Tibial nerve (tissue), 4 donors: Measurements from ENCODE around the gene MTCH1. TPM values are rescaled to one million over a fixed set of nuclear protein-coding genes. Genes with fewer than 3 reads are reported as not detected.

Experiments
- DNase-seq, 2 donors: peaks; one replicate each; pipeline ENCODE4 v3.0.0-alpha.2; 2019; ENCODE audit warnings: low spot score in 2 of 2
- H3K27ac ChIP-seq, 4 donors: fragments of 200-600 bp; sonication (generic) in 3 of 4; one replicate each; pipeline ENCODE4 v1.5.1; 2017 to 2019; ENCODE audit warnings: mild to moderate bottlenecking in 1 of 4
- H3K27me3 ChIP-seq, 2 donors: fragments of 200-600 bp; sonication (generic) in 1 of 2; one replicate each; pipeline versions ENCODE4 v1.5.1 to v1.6.0; 2017 to 2019
- H3K36me3 ChIP-seq, 3 donors: fragments of 200-600 bp; sonication (generic); one replicate each; pipeline ENCODE4 v1.5.1; 2018 to 2019
- H3K4me1 ChIP-seq, 4 donors: fragments of 200-600 bp; sonication (generic) in 3 of 4; one replicate each; pipeline ENCODE4 v1.5.1; 2017 to 2019
- H3K4me3 ChIP-seq, 4 donors: fragments of 200-600 bp; sonication (generic) in 3 of 4; one replicate each; pipeline ENCODE4 v1.5.1; 2017 to 2019; ENCODE audit warnings: mild to moderate bottlenecking in 1 of 4, moderate library complexity in 1 of 4
- H3K9me3 ChIP-seq, 4 donors: fragments of 200-600 bp; sonication (generic) in 3 of 4; one replicate each; pipeline ENCODE4 v1.5.1; 2017 to 2019
- EP300 ChIP-seq, 2 donors: sonication (generic); formaldehyde crosslinking; IDR thresholded peaks; one replicate each; pipeline ENCODE4 v1.6.1; 2017; ENCODE audit warnings: antibody characterized with exemption in 2 of 2, mild to moderate bottlenecking in 1 of 2
- POLR2A ChIP-seq, 2 donors: fragments of 450-650 bp; IDR thresholded peaks; one replicate each; pipeline ENCODE4 v1.6.1; 2017; ENCODE audit warnings: antibody characterized with exemption in 2 of 2, mild to moderate bottlenecking in 2 of 2, moderate library complexity in 2 of 2
- WGBS, 2 donors: methylation state at CpG; one replicate each; pipeline ENCODE4 v1.1.5; 2018; 5-methylcytosine and 5-hydroxymethylcytosine counted together
- total RNA-seq, 4 donors: library from RNA; depleted of rRNA; stranded (reverse); fragments of >200 nt; gene quantifications; one replicate each; pipeline ENCODE4 v1.1.0, GENCODE V29; 2016
- TF ChIP-seq, protein P1 (sequence below), 5 experiments: fragments of 200-600 bp in 3 of 5; fragments of 450-650 bp in 2 of 5; sonication (generic) in 3 of 5; IDR thresholded peaks; one replicate each; pipeline ENCODE4 v1.5.1; 2016 to 2019; ENCODE audit warnings: antibody characterized with exemption in 5 of 5, mild to moderate bottlenecking in 3 of 5, moderate library complexity in 2 of 5

Gene MTCH1
- total RNA-seq, 4 donors from 2014 or later = 277 to 347 (median 301) TPM

- TF ChIP-seq, protein P1, sequence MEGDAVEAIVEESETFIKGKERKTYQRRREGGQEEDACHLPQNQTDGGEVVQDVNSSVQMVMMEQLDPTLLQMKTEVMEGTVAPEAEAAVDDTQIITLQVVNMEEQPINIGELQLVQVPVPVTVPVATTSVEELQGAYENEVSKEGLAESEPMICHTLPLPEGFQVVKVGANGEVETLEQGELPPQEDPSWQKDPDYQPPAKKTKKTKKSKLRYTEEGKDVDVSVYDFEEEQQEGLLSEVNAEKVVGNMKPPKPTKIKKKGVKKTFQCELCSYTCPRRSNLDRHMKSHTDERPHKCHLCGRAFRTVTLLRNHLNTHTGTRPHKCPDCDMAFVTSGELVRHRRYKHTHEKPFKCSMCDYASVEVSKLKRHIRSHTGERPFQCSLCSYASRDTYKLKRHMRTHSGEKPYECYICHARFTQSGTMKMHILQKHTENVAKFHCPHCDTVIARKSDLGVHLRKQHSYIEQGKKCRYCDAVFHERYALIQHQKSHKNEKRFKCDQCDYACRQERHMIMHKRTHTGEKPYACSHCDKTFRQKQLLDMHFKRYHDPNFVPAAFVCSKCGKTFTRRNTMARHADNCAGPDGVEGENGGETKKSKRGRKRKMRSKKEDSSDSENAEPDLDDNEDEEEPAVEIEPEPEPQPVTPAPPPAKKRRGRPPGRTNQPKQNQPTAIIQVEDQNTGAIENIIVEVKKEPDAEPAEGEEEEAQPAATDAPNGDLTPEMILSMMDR (IDR thresholded peaks at IDR 0.05) = no peak
- TF ChIP-seq POLR2A (IDR thresholded peaks at IDR 0.05) (no peak), EP300 (IDR thresholded peaks at IDR 0.05) (no peak)
- Histone ChIP-seq H3K9me3 (peaks cover 0 to 5% (median 0%) of the 10 kb centered on the region in 4 donors), H3K36me3 (no peaks in the 10 kb centered on the region), H3K4me3 (no peak overlapping the region), H3K4me1 (no peaks in the 10 kb centered on the region), H3K27ac (no peak overlapping the region), H3K27me3 (no peaks in the 10 kb centered on the region)
- no peak for DNase-seq
- WGBS, 2 donors = 93% methylated on average over 2 of the region's 2 CpGs
Observed at GRCh38 chr6:37030599-37030998, 44.6 kb upstream of the MTCH1 start.

GRCh38 chr6:37029249-37029971 lies 43.4 kb upstream of the MTCH1 start:
- TF ChIP-seq EP300 (IDR thresholded peaks at IDR 0.05) (peak in 1 of 2 donors; percentile 23), POLR2A (IDR thresholded peaks at IDR 0.05) (no peak)
- TF ChIP-seq, protein P1 (IDR thresholded peaks at IDR 0.05) = peak; percentile 43 to 84 (median 48)
- no peak overlapping the region for H3K27ac ChIP-seq
- H3K27me3 ChIP-seq = no peaks in the 10 kb centered on the region
- H3K36me3 ChIP-seq = no peaks in the 10 kb centered on the region
- H3K4me3 ChIP-seq = no peak overlapping the region
- DNase-seq = peak in 1 of 2 donors; percentile 56
- peaks cover 0 to 5% (median 0%) of the 10 kb centered on the region in 4 donors for H3K9me3 ChIP-seq
- no peaks in the 10 kb centered on the region for H3K4me1 ChIP-seq
- WGBS, 2 donors = 60 to 63% methylated on average over 4 of the region's 4 CpGs

- H3K27ac ChIP-seq = no peak overlapping the region
- DNase-seq = no peak
- WGBS, 2 donors = 84 to 89% methylated on average over 7 to 17 of the region's 17 CpGs
Observed at GRCh38 chr6:37027811-37028469, 41.9 kb upstream of the MTCH1 start.

DNA sequence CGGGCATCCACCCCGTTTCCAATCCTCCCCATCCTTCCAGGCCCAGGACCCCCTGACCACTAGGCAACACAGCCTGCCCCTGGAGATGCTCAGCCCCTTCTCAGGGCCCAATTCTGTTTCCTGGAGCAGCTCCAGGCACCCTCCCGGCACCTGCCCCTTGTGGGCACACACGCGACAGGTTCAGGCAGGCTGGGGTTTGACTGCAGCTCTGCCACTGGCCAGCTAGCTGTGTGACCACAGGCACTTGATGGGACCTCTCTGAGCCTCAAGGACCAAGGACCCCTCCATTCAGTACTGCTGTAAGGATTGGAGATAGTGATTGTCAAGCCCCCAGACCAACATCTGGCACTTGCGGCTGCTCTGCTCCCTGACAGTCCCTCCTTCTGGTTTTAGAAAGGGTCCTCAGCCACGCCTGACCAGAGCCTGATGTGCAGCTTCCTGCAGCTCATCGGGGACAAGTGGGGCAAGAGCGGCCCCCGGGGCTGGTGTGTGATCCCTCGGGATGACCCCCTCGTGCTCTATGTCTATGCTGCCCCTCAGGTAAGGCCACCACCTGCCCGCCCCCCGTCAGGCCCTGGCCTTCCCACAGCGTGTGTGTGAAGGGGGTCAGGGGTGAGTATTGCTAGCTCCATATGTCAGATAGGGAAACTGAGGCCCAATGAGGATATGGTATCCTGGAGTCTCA lies 41.2 kb upstream of the MTCH1 start:
- H3K4me1 ChIP-seq = no peaks in the 10 kb centered on the region
- WGBS, 2 donors = 72 to 81% methylated on average over 13 to 15 of the region's 15 CpGs
- no peak overlapping the region for H3K4me3 ChIP-seq
- no peaks in the 10 kb centered on the region for H3K36me3 ChIP-seq
- no peaks in the 10 kb centered on the region for H3K27me3 ChIP-seq
- H3K9me3 ChIP-seq = peaks cover 0 to 5% (median 0%) of the 10 kb centered on the region in 4 donors
- TF ChIP-seq EP300 (IDR thresholded peaks at IDR 0.05) (no peak), POLR2A (IDR thresholded peaks at IDR 0.05) (no peak)
- TF ChIP-seq, protein P1 (IDR thresholded peaks at IDR 0.05) = no peak
- no peak for DNase-seq
- no peak overlapping the region for H3K27ac ChIP-seq

More at GRCh38 chr6:37027811-37028469, 41.9 kb upstream of the MTCH1 start:
- H3K4me3 ChIP-seq = no peak overlapping the region
- no peak for TF ChIP-seq POLR2A (IDR thresholded peaks at IDR 0.05)
- TF ChIP-seq, protein P1 (IDR thresholded peaks at IDR 0.05) = no peak
- TF ChIP-seq EP300 (IDR thresholded peaks at IDR 0.05) = no peak
- peaks cover 0 to 5% (median 0%) of the 10 kb centered on the region in 4 donors for H3K9me3 ChIP-seq
- no peaks in the 10 kb centered on the region for H3K4me1 ChIP-seq
- H3K27me3 ChIP-seq = no peaks in the 10 kb centered on the region
- H3K36me3 ChIP-seq = no peaks in the 10 kb centered on the region
